Measurements from ENCODE around the gene MED13L.

MED13L gene

DNA sequence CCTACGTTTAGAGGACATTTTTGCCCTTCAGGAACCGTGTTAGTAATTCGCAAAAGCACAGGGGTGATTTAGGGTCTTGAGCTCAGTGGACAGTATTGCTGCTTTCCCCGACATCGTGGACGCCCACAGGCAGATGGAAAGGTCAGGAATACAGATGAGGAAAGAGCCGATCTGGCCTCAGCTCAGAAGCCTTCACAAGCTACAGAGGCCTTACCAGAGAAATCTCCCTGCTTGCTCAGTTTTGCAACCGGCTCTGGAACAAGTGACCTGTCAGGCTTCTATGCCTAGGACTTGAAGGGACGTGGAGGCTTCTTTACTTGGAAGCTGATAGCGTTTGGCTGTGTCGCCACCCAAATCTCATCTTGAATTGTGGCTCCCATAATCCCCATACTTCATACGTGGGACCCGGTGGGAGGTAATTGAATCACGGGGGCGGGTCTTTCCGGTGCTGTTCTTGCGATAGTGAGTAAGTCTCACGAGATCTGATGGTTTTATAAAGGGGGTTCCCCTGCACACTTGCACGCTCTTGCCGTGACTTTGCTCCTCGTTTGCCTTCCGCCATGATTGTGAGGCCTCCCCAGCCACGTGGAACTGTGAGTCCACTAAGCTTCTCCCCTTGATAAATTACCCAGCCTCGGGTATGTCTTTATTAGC, 332.5 kb downstream of the MED13L start:
- no peak for DNase-seq (ENCODE audit: low read depth, low spot score)

DNA sequence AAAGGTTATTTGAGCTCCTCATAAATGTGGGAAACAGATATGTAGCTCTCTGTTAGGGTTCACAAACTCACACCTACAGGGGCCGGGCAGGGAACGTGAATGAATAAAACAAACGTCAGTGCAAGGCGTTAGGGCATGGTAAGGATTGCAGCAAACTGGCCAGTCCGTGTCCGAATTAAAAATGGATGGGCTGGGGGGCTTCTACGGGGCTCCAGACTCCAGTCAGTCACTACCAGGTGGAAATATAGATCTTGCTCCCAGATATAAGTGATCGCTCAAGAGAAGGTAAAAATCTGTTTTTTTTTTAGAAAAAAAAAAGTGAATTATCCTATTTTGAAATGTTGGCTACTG, 333.1 kb downstream of the MED13L start:
- DNase-seq (ENCODE audit: low read depth, low spot score), result no peak

DNA sequence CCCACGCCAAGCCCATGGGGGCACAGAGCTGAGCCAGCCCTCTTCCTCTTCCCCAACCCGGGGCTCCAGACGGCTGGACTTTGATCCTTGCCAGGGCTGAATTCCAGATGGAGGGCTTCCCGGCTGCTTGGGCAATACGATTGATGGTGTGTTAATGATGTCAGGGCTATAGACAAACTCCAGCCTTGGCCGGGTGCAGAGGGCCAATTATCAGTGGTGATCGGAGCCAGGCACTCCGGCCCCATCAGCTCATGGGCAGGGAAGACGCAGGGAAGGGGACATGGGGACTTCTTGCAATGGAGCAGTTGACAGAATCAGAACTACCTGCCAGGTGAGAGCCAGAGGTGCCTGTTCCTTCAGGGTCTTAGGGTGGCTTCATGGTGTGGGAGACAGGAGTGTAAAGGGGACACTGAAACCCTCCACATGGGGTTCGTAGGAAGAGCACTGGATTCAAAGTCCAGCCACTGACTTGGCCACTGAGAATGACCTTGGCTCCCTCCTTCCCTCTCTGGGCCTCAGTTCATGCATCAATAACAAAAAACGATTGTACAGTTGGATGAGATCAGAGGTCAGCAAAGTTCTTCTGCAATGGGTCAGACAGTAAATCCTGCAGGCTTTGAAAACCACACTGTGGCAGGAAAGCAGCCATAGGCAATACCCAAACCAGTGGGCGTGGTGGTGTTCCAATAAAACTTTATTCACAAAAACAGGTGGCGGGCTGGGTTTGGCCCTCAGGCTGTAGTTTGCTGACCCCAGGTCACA, 333.7 kb downstream of the MED13L start:
- no peak for DNase-seq (ENCODE audit: low read depth, low spot score)

DNA sequence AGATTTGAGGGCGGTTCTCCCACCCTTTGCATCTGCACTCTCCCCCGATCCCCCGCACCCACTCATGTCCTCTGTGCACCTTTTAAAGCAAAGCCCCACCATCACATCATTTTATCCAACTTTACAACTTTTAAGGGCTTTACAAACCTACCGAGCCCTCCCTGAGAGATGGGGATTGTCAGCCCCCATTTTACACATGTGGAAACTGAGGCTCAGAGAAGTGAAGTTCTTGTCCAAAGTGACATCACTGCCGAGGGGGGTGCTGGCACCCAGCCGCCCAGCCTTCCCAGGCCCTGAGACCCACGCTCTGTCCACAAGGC, 334.2 kb downstream of the MED13L start:
- no peak for DNase-seq (ENCODE audit: low read depth, low spot score)

DNA sequence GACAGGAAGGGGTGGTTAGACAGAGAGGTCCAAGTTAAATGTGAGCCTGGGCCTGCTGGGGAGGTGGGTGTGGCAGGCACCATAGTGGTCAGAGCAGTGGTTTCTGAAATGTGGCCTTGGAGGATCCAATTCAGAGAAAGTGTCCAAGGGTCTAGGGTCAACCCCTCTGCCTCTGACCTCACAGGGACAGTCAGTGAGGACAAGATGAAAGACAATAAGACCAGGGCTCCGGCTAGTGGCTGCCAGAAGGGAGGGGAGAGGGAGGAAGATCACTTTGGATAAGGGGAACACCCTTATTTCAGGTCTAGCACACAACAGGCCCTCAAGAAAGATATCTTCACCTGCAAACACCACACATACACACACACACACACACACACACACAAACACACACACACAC, 335.1 kb downstream of the MED13L start:
- no peak for DNase-seq (ENCODE audit: low read depth, low spot score)

DNA sequence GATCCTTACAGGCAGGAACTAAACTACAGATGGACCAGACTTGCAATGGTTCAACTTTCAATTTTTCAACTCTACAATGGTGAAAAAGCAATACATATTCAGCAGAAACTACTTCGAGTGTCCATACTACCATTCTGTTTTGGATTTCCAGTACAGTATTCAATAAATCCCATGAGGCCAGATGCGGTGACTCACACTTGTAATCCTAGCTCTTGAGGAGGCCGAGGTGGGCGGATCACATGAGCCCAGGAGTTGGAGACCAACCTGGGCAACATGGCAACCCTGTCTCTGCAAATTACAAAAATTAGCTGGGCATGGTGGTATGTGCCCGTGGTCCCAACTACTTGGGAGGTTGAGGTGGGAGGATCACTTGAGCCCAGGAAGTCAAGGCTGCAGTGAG, 336.1 kb downstream of the MED13L start:
- DNase-seq (ENCODE audit: low read depth, low spot score), result no peak

DNA sequence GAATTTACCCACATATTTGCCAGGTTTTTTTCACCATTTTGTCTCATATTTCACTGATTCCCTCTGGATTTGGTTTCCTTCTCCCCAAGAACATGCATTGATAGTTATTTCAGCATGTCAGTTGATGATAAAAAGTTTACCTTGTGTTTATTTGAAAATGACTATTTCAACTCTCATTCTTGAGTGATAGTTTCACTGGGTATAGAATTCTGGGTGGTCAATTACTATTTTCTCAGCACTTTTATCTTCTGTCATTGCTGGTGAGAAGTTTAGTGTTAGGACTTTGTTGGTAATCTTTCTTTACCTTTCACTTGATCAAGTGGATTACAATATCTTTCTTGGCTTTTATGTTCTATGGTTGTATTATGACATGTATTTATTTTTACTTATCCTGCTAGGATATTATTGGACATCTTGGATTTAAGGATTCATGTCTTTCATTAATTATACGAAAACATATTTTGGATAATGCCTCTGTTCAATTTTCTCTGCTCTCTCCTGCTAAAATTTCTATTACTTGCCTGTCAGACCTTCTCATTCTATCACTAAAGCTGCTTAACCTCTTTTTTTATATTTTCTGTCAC, 338.6 kb downstream of the MED13L start:
- DNase-seq (ENCODE audit: low read depth, low spot score), result no peak

DNA sequence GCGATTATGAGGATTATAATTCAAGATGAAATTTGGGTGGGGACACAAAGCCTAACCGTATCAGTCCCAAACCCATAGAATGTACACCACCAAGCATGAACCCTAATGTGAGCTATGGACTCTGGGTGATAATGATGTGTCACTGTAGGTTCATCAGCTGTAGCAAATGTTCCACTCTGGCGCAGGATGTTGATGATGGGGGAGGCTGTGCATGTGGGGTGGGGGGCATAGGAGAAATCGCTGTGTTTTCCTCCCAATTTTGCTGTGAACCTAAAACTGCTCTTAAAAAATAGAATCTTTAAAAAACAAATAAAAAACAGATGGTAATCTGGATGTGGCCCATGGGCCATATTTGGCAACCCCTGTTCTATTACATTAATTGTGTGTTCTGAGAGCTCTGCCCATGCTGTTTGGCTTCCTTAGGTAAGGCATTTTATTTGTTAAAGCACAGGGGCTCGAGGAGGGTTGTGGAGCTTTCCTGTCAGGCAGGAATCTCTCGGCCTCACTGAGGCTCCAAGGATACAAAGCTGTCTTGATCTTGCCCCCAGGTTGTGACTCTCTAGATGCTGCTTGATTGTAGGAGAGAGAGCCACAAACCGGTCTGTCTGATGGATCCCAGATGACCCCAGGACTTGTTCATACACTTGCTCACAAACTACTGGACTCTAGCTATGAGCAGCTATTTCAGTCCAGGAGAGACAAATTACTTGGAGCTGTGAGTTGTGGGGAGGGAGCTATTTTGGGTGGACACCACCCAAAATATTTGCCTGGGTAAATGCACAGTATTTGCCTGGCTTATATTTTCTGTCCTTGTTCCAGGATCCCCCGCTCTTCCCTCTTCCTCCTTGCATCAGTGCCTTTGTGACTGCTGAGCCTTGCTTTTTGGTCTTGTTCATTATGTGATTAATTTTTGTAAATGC, 340.2 kb downstream of the MED13L start:
- no peak for DNase-seq (ENCODE audit: low read depth, low spot score)

DNA sequence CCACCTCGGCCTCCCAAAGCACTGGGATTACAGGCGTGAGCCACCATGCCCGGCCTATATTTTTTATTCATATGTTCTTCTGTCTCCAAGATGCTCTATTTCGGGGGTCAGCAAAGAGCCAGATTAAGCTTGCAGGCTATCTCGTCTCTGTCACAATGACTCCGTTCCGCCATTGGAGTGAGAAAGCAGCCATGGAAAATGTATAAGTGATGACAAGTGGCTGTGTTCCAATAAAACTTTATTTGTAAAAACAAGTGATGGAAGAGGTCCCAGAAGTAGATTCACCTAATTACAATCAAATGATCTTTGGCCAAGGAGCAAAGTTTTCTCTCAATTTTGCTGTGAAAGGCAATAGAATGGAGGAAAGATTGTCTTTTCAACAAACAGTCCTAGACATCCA, 342.6 kb downstream of the MED13L start:
- DNase-seq (ENCODE audit: low read depth, low spot score), result no peak

DNA sequence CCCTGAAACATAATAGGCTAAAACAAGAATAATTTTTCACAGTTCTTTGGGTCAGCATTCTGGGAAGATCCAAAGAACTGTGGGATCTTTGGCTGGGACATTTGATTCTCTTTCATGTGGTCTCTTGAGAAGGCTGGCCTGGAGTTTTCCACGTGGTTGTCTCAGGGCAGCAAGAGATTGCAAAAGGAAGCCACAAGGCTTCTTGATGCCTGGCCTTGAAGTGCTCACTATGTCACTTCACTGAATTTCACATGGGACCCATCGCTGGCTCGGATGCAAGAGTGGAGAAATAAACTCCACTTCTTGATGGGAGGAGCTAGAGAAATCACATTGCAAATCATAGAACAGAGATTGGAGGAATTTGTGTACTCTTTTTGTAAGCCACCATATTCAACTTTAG, 343.4 kb downstream of the MED13L start:
- no peak for DNase-seq (ENCODE audit: low read depth, low spot score)

DNA sequence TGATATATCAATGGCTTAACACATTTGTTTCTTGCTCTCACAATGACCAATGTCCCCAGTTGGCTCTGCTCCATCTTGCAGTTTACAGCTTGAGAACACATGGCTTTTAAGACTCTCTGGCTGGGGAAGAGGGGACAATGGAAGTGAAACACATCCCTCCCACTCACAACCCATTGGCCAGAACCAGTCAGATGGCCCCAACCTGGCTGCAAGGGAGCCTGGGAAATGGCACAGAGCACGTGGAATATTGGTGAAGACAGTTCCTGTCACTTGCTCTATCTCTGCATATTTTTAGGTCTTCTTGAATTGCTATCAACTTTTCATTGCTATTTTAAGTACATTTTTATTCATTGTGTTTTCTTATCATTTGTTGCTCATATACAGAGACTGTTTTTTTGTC, 345.4 kb downstream of the MED13L start:
- no peak for DNase-seq (ENCODE audit: low read depth, low spot score)

DNA sequence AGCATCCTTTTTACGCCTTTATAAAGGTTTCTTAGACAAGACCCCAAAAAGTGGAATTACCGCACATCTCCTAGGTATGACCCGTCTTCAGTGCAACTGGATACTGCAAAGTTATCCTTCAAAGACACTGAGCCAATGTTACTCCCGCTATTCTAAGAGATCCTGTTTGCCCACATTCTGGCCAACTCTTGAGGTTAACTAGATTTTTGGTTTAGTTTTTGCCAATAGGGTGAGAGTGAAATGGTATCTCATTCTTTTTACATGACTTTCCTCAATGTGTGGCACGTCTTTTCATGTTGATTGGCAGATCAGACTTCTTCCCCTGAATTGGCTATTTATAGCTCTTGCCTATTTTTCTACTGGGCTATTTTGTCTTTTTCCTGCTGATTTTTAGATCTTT, 347.2 kb downstream of the MED13L start:
- DNase-seq (ENCODE audit: low read depth, low spot score), result no peak

DNA sequence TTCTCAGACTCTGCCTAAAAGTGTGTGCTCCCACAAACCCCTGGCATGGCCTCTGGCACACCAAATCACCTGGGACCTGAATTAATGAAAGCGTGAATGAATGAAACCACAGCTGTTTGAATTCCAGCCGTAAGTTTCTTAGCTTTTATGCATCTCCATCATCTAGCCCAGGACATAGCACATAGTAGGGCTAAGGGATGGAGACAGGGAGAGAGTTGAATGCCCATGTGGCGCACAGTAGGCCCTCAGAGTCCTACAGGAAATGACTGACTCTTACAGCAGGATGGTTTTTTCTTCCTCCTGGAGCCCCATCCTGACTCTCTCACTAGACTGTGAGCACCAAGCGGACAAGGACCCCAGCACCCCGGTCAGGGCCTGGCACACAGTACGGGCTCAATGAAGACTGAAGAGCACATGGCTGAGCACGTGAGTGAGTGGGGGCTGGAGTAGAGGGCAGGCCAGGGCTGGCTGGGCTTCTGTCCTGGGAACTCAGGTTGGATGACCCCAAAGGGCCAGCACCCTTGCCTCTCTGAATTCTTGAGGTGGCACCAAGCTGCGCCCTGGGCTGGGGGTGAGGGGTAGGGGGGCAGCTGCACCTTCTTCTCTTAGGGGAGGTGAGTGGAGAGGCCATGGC, 351.3 kb downstream of the MED13L start:
- no peak for DNase-seq (ENCODE audit: low read depth, low spot score)

DNA sequence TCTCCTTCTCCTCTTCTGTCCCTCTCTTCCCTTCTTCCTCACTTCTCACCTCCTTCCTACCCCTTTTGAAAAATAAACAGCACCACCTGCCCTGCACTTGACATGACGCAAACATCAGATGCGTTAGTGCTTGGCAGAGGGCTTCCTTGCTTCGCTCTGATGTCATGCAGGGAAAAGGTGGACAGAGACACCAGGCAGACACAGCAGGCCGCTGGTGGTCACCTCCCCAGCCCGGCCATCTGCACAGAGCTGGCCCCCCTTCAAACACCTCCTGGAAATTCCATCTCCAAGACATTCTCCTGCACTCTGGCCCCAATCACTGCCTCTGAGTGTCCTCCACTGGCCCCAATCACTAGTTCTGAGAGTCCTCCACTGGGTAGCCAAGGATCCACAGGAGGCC, 353.6 kb downstream of the MED13L start:
- DNase-seq (ENCODE audit: low read depth, low spot score), result no peak

DNA sequence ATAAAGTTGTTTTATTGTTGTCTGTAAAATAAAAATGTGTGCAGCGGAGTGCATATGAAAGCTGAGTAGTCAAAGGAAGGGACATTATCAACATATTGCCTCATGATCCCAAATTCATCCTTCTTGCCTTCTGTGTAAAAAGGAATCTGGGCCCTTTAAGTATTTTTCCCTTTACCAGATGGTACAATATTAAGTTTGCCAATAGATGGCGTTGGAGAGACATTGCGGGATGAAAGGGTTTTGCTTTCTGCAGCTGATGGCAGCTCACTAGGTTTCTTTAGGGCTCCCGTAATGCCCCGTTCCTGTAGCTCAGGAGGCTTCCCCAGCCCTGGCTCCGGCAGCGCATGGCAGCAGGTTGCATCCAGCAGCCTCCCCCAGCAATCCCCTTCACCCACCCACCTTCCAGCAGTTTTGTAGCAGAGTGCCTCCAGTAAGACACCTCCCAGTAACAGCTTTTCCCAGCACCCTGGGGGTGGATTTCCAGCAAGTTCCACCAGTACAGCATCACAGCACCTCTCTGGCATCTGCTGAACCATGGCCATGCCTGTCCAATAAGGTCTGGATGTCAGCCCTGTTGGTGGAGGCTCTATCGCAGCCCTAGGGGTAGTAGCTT, 354.4 kb downstream of the MED13L start:
- DNase-seq (ENCODE audit: low read depth, low spot score), result no peak

DNA sequence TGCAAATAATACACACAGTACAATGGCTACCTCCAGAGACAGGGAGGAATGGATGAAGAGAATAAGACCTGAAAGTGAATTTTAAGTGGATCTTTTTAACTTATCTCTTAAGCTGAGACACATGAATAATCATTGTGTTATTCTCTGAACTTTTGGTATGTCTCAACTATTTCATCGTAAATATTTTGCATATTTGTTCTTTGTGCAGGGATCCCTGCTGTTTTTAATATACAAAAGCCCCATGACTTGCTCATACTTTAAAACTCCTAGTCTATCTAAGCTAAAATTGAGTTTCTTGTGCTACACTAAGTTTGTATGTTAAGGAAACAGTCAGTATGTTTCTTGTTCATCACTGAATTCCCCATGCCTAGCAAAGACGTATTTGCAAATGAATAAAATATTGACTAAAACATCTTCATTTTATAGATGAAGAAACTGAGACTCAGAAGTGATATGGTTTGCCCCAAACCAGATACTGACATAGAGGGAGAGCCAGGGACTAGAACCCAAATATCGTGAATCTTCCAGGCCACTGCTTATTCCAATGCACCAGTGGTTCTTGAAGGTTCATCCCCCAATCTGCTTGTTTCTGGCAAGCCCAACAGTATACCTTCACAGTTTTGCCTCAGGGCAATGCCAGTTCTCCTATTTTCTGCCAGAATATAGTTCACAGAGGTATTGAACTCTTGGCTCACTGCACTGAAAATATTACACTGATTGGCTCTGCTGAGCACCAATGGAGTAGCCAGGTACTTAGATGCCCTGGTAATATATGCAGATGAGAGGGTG, 356.9 kb downstream of the MED13L start:
- peak; percentile 3 for DNase-seq (ENCODE audit: low read depth, low spot score)

DNA sequence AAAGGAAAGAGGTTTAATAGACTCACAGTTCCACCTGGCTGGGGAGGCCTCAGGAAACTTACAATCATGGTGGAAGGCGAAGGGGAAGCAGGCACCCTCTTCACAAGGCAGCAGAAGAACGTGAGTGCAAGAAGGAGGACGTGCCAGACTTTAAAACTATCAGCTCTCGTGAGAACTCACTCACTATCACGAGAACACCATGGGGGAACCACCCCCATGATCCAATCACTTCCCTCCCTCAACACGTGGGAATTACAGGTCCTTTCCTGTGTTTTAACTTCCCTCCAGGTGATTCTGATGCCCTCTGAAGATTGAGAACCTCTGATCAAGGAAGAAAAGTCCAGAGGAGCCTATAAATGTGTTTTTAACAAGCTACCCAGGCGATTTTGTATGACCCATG, 358.7 kb downstream of the MED13L start:
- no peak for DNase-seq (ENCODE audit: low read depth, low spot score)

DNA sequence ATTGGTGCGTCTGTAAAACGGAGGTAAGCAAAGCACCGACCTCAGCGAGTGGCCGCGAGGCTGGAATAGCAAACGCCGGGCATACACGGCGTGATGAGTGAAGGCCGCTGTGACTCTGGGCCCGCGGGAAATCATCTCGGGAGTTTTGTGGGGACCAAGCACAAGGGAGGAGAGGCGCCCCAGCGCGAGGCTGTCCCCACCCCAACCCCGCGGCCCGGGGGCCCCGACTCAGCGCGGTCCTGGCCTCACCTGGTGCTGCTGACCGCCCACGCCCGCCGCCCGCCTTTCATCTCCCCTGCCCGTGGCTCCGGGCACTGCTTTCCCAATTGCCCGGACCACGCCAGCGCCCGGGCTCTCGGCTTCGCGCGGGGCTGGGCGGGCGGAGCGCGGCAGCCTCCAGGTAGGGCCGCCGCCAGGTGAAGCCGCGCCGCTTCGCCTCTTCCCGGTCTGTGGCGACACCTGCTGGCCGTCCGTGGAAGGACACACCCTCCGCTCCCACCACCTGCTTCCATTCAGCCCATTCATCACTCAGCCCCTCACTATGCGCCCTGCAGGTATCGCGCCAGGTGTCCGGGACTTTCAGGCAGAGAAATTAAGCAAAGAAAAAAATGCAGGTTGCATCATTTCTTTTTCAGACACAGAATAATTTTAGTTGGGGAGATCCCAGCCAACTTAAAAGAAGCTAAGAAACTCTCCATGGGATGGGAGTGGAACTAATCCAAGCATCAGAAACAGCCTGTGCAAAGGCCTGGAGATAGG, 360.4 kb downstream of the MED13L start:
- peak; percentile 58 for DNase-seq (ENCODE audit: low read depth, low spot score)

DNA sequence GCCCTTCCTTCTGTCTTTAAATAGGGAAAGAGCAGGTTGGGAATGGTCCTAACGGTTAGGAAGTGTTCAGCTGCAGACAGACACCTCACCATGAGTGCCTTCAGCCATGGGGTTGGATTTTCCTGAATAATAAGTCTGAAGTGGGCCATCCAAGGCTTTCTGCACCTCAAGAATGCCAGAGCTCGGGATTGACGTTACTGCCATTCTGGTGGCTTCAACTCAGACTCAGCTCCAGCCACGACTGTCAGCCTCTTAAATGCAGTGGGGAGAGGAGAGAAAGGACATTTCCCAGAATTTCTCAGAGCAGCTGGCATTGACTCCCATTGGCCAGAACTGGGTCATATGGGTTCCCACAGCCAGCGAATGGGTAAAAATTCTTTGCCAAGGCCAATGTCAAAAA, 363.4 kb downstream of the MED13L start:
- no peak for DNase-seq (ENCODE audit: low read depth, low spot score)

DNA sequence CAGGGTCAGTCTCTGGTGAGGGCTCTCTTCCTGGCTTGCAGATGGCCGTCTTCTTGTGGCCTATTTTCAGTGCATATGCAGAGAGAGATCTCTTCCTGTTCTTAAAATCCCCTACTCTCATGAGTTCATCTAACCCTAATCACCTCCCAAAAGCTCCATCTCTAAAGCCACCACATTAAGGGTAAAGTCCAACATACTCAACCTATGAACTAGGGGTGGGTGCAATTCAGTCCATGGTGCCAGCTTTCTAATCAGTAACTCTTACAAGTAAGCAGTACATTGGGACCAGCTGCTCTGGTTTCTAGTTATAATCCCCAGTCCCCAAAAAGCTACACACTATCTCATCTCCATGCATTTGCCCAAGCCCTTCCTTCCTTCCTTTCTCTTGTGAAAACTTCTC, 365.1 kb downstream of the MED13L start:
- DNase-seq (ENCODE audit: low read depth, low spot score), result no peak
